ENCODE data around the gene PARD3. TPM values are rescaled to one million over a fixed set of nuclear protein-coding genes. Genes with fewer than 3 reads are reported as not detected.
A peak's percentile ranks its signal among the peaks of the same experiment; 100 is the strongest.

The PARD3 gene
- total RNA-seq, 2 donors from 2014 or later, result 59.6 to 74.6 TPM

DNA sequence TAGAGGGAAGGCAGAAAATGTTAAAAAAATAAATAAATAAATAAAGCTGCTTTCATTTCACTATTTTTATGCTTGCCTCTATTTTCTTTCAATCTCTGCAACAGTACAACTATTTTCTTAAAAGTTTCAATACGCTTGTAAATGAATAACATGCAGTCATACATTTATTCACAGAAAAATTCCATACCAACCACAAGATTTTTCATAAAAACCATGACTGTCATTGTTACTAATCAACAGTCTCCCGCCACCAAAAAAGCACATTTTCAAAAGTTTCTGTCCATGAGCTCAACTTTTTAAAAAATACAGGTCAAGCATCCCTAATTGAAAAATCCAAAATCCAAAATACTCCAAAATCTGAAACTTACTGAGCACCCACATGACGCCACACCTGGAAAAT lies 5.3 kb downstream of the PARD3 start:
- H3K27me3 ChIP-seq (ENCODE audit: control insufficient read depth, insufficient read depth, low read length, poor library complexity, severe bottlenecking), result no peaks in the 10 kb centered on the region
- no peak for DNase-seq
- no peaks in the 10 kb centered on the region for H3K9me3 ChIP-seq (ENCODE audit: control insufficient read depth, low read length)
- Mint-ChIP-seq H3K27me3 (ENCODE audit: insufficient read depth) (no peaks in the 10 kb centered on the region), H3K4me3 (peak overlapping the region; percentile 48), H3K4me1 (peaks cover 60% of the 10 kb centered on the region), H3K9me3 (no peaks in the 10 kb centered on the region), H3K36me3 (ENCODE audit: low read depth) (peaks cover 3% of the 10 kb centered on the region), H3K27ac (peak overlapping the region; percentile 64)
- peaks cover 15% of the 10 kb centered on the region for H3K4me1 ChIP-seq (ENCODE audit: control insufficient read depth, insufficient read depth, low read length)
- WGBS, 2 experiments (ENCODE audit: insufficient coverage in 1 of 2, insufficient read length in 1 of 2), result 84 to 90% methylated on average over 3 of the region's 3 CpGs
- no peak overlapping the region for H3K27ac ChIP-seq (ENCODE audit: low read depth, low read length)
- H3K9ac ChIP-seq (ENCODE audit: extremely low read depth, low read length, poor library complexity, severe bottlenecking), result peak overlapping the region; percentile 67
- peaks cover 4% of the 10 kb centered on the region for H3K36me3 ChIP-seq (ENCODE audit: control insufficient read depth, insufficient read depth, low read length)
- peak overlapping the region; percentile 96 for H3K4me3 ChIP-seq (ENCODE audit: low read length)
- TF ChIP-seq, protein P1, sequence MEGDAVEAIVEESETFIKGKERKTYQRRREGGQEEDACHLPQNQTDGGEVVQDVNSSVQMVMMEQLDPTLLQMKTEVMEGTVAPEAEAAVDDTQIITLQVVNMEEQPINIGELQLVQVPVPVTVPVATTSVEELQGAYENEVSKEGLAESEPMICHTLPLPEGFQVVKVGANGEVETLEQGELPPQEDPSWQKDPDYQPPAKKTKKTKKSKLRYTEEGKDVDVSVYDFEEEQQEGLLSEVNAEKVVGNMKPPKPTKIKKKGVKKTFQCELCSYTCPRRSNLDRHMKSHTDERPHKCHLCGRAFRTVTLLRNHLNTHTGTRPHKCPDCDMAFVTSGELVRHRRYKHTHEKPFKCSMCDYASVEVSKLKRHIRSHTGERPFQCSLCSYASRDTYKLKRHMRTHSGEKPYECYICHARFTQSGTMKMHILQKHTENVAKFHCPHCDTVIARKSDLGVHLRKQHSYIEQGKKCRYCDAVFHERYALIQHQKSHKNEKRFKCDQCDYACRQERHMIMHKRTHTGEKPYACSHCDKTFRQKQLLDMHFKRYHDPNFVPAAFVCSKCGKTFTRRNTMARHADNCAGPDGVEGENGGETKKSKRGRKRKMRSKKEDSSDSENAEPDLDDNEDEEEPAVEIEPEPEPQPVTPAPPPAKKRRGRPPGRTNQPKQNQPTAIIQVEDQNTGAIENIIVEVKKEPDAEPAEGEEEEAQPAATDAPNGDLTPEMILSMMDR (conservative IDR thresholded peaks at IDR 0.05), result no peak

DNA sequence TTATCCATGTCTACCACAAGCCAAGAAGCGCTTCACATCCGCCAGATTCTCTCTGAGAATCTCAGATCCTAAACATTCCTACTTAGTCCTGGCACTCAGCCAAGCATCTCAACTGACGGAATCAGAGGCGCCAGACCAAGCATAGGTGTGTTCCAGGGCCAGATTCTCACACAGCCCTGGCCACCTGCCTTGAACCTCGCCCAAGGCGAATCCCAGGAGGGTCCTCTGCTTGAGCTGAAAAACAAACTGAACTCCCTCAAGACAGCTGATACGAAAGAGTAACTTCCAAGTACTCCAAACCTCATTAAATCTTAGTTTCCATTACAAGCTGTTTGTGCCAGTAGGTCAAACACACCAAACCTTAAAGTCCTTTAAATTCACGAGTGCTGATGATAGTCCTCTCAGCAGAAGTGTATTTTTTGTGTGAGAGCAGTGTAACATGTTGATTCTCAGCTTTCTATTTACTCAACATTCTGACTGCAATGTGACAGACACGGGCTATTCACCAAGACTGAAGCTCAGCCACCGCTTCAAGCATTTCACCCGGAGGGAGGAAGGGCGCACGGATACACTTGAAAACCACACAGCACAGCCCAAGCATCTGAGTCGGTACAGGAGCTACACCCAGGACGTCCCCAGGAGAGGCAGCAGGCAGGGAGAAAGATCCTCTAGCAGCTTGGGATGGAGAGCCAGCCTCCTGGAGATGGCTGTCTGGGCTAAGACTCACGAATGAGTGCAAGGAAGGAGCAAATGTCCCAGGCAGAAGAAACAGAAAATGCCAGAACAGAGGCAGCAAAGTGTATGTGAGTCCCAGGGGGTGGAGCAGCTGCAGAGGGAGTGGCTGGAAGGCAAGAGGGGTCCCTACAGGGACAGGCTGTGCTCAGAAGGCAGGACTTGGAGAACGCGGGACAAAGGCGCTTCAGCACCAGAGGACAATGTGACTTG lies 6.0 kb downstream of the PARD3 start:
- Histone ChIP-seq H3K9me3 (ENCODE audit: control insufficient read depth, low read length) (no peaks in the 10 kb centered on the region), H3K27me3 (ENCODE audit: control insufficient read depth, insufficient read depth, low read length, poor library complexity, severe bottlenecking) (no peaks in the 10 kb centered on the region), H3K4me3 (ENCODE audit: low read length) (peak overlapping the region; percentile 96), H3K4me1 (ENCODE audit: control insufficient read depth, insufficient read depth, low read length) (peaks cover 15% of the 10 kb centered on the region), H3K27ac (ENCODE audit: low read depth, low read length) (peak overlapping the region; percentile 45), H3K36me3 (ENCODE audit: control insufficient read depth, insufficient read depth, low read length) (peaks cover 4% of the 10 kb centered on the region), H3K9ac (ENCODE audit: extremely low read depth, low read length, poor library complexity, severe bottlenecking) (peak overlapping the region; percentile 67)
- Mint-ChIP-seq H3K36me3 (ENCODE audit: low read depth) (peaks cover 5% of the 10 kb centered on the region), H3K4me1 (peaks cover 60% of the 10 kb centered on the region), H3K4me3 (peak overlapping the region; percentile 48), H3K9me3 (no peaks in the 10 kb centered on the region), H3K27ac (peak overlapping the region; percentile 92), H3K27me3 (ENCODE audit: insufficient read depth) (no peaks in the 10 kb centered on the region)
- TF ChIP-seq, protein P1 (conservative IDR thresholded peaks at IDR 0.05), result no peak
- DNase-seq, result peak; percentile 86
- 34 to 45% methylated on average over 11 to 19 of the region's 19 CpGs for WGBS, 2 experiments (ENCODE audit: insufficient coverage in 1 of 2, insufficient read length in 1 of 2)

DNA sequence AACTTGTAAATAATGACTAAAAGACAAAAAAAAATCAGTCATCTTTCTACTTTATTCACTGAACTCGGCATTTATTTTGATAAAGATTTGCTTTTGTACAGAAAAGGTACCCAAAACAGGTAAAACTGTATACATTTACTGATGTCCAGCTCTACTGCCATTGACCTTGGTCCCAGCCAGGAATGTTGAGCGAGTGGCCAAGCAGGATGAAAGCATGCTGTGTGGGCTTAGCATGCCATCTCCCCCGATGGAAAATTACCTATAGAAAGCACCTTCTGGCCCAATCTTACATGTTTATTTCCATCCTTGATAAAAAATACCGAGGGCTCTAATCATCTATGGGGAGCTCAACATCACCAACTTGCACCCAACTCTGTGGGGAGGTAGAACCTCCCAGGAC lies 6.8 kb downstream of the PARD3 start:
- Histone ChIP-seq H3K4me1 (ENCODE audit: control insufficient read depth, insufficient read depth, low read length) (peaks cover 15% of the 10 kb centered on the region), H3K36me3 (ENCODE audit: control insufficient read depth, insufficient read depth, low read length) (peaks cover 4% of the 10 kb centered on the region), H3K9me3 (ENCODE audit: control insufficient read depth, low read length) (no peaks in the 10 kb centered on the region), H3K9ac (ENCODE audit: extremely low read depth, low read length, poor library complexity, severe bottlenecking) (no peak overlapping the region), H3K4me3 (ENCODE audit: low read length) (peak overlapping the region; percentile 96), H3K27ac (ENCODE audit: low read depth, low read length) (no peak overlapping the region), H3K27me3 (ENCODE audit: control insufficient read depth, insufficient read depth, low read length, poor library complexity, severe bottlenecking) (no peaks in the 10 kb centered on the region)
- peak overlapping the region; percentile 48 for H3K4me3 Mint-ChIP-seq
- WGBS, 2 experiments (ENCODE audit: insufficient coverage in 1 of 2, insufficient read length in 1 of 2), result 86 to 93% methylated on average over 2 to 4 of the region's 4 CpGs
- DNase-seq, result no peak
- TF ChIP-seq, protein P1 (conservative IDR thresholded peaks at IDR 0.05), result no peak
- H3K9me3 Mint-ChIP-seq, result no peaks in the 10 kb centered on the region
- peaks cover 5% of the 10 kb centered on the region for H3K36me3 Mint-ChIP-seq (ENCODE audit: low read depth)
- peaks cover 57% of the 10 kb centered on the region for H3K4me1 Mint-ChIP-seq
- peak overlapping the region; percentile 92 for H3K27ac Mint-ChIP-seq
- no peaks in the 10 kb centered on the region for H3K27me3 Mint-ChIP-seq (ENCODE audit: insufficient read depth)

Measured in endodermal cell (in vitro differentiated cells).